Measurements from ENCODE around the gene RNF144A.

DNA sequence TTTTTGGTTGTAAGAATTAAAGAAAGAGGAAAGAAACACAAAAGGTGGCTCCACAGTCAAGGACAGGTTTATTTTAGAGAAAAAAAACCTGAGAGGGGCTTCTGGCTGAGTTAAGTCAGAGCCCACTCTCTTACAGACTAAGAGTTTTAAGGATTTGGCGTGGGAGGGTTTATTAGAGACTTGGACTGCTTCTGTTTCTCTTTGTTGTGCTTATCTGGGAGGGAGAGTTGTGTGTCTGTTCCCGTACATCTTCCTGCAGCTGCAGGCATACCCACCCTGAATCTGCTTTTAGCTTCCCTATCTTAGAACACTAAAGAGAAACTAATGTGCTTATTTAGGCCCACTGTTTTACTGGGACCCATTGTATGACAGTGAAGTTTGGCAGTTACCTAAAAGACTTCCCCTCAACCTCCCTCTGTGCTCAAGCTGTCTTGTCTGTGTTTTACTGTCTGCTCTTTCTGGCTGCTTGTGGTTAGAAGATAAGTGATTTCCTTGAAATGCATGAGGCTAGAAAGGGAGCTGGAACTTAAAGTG, 36.9 kb upstream of the RNF144A start:
- TF ChIP-seq, protein P1, sequence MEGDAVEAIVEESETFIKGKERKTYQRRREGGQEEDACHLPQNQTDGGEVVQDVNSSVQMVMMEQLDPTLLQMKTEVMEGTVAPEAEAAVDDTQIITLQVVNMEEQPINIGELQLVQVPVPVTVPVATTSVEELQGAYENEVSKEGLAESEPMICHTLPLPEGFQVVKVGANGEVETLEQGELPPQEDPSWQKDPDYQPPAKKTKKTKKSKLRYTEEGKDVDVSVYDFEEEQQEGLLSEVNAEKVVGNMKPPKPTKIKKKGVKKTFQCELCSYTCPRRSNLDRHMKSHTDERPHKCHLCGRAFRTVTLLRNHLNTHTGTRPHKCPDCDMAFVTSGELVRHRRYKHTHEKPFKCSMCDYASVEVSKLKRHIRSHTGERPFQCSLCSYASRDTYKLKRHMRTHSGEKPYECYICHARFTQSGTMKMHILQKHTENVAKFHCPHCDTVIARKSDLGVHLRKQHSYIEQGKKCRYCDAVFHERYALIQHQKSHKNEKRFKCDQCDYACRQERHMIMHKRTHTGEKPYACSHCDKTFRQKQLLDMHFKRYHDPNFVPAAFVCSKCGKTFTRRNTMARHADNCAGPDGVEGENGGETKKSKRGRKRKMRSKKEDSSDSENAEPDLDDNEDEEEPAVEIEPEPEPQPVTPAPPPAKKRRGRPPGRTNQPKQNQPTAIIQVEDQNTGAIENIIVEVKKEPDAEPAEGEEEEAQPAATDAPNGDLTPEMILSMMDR (IDR thresholded peaks at IDR 0.05): no peak
- TF ChIP-seq POLR2A (IDR thresholded peaks at IDR 0.05): no peak
- TF ChIP-seq POLR2AphosphoS5 (IDR thresholded peaks at IDR 0.05): no peak

Measured in breast epithelium (tissue), 3 donors.